Stomach (tissue), 9 donors: ENCODE data around the gene CCDC126. TPM values are rescaled to one million over a fixed set of nuclear protein-coding genes. Genes with fewer than 3 reads are reported as not detected.

Experiments used
- DNase-seq, 2 donors: peaks; one replicate each; pipeline versions ENCODE4 v3.0.0 to v3.0.0-alpha.2; 2013 to 2019
- H3K27ac ChIP-seq, 5 donors: fragments of 200-600 bp in 4 of 5; sonication (generic) in 4 of 5; one replicate each; pipeline ENCODE4 v1.5.1; 2013 to 2019; ENCODE audit warnings: mild to moderate bottlenecking in 1 of 5, moderate library complexity in 1 of 5
- H3K27me3 ChIP-seq, 3 donors: fragments of 200-600 bp; sonication (generic); one replicate each; pipeline ENCODE4 v1.5.1; 2017 to 2019; ENCODE audit warnings: mixed run types in 1 of 3
- H3K36me3 ChIP-seq, 4 donors: fragments of 200-600 bp; sonication (generic); 1 replicate in 3 of 4; 2 replicates in 1 of 4; pipeline ENCODE4 v1.5.1; 2016 to 2019
- H3K4me1 ChIP-seq, 4 donors: fragments of 200-600 bp; sonication (generic); one replicate each; pipeline ENCODE4 v1.5.1; 2016 to 2019
- H3K4me3 ChIP-seq, 4 donors: fragments of 200-600 bp; sonication (generic) in 3 of 4; one replicate each; pipeline ENCODE4 v1.5.1; 2016 to 2019; ENCODE audit warnings: mild to moderate bottlenecking in 1 of 4
- H3K9me3 ChIP-seq, 4 donors: fragments of 200-600 bp; sonication (generic); one replicate each; pipeline ENCODE4 v1.5.1; 2016 to 2019
- CTCF ChIP-seq, 7 experiments: fragments of 450-650 bp in 4 of 7; fragments of 200-600 bp in 3 of 7; sonication (generic) in 3 of 7; IDR thresholded peaks; one replicate each; pipeline ENCODE4 v1.5.1; 2016 to 2019; ENCODE audit warnings: antibody characterized with exemption in 7 of 7, control low read depth in 2 of 7, mild to moderate bottlenecking in 1 of 7
- EP300 ChIP-seq: sonication (generic); formaldehyde crosslinking; IDR thresholded peaks from one replicate; pipeline ENCODE4 v1.6.1; 2017; ENCODE audit warnings: antibody characterized with exemption
- POLR2A ChIP-seq, 4 donors: fragments of 450-650 bp; IDR thresholded peaks; one replicate each; pipeline ENCODE4 v1.6.1; 2016; ENCODE audit warnings: antibody characterized with exemption in 4 of 4, control low read depth in 2 of 4, mild to moderate bottlenecking in 1 of 4, moderate library complexity in 1 of 4
- POLR2AphosphoS5 ChIP-seq, 3 donors: sonication (generic); formaldehyde crosslinking; IDR thresholded peaks; one replicate each; pipeline ENCODE4 v1.6.1; 2016; ENCODE audit warnings: antibody characterized with exemption in 3 of 3
- WGBS, 5 donors: extraction: QIAGEN DNeasy Blood & Tissue Kit in 3 of 5; methylation state at CpG; one replicate each; pipeline versions ENCODE4 v1.1.5 to v1.1.7; 2013 to 2018; 5-methylcytosine and 5-hydroxymethylcytosine counted together
- intact Hi-C: fragments of 100-400 bp; cut with DNase I; formaldehyde crosslinking; loops from one replicate; pipeline ENCODE4 v1.15.1; 2023; ENCODE audit warnings: low total_unique reads
- polyA plus RNA-seq, 3 donors: library from polyadenylated mRNA; stranded (reverse); fragments of 200-250 nt; gene quantifications; one replicate each; pipeline ENCODE4 v1.2.3, GENCODE V29; 2013
- total RNA-seq, 5 donors: library from RNA; depleted of rRNA; stranded (reverse); fragments of >200 nt; gene quantifications; one replicate each; pipeline versions ENCODE4 v1.1.0 to v1.2.3, GENCODE V29; 2014 to 2016
- donor health status: healthy with polysubstance abuse.
- donor health status: Bipolar disorder and iron deficiency.
- donor health status: healthy.

The CCDC126 gene
- total and polyA plus RNA-seq, 8 donors, result 2.8 to 29.7 (median 7.6) TPM; not detected in 1

DNA sequence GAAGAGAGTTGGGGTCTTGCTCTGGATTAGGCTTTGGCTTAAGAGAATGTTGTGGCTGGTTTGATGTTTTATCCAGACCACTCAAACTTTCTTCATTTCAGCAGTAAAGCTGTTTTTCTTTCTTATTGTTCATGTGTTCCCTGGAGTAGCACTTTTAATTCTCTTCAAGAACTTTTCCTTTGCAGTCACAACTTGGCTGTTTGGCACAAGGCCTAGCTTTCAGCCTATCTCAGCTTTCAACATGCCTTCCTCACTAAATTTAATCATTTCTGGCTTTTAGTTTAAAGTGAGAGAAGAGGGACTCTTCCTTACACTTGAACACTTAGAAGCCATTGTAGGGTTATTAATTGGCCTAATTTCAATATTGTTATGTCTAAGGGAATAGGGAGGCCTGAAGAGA, 18.1 kb downstream of the CCDC126 start:
- intact Hi-C loops, result no loop called here
- Histone ChIP-seq H3K4me3 (no peak overlapping the region), H3K36me3 (peaks cover 5 to 66% (median 45%) of the 10 kb centered on the region in 4 donors)

DNA sequence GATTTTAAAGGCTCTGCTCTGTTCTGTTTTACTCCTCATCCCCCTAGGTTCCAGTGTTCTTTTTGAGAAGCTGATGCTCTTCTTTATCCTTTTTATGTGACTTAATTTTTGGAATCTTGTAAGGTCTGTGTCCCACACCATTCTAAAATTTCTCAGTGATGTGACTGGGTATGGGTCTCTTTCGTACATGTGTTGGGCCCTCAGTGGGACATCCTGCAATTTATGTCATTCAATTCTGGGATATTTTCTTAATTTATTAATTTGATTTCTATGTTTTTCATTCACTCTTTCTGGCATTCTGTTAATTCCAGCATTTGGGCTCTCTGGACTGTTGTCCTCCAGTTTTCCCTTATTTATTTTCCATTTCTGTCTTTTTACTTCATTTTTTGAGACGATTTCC, 19.4 kb downstream of the CCDC126 start:
- DNase-seq, result no peak
- intact Hi-C loops, result no loop called here
- TF ChIP-seq EP300 (no peak), CTCF (IDR thresholded peaks at IDR 0.05) (no peak), POLR2A (IDR thresholded peaks at IDR 0.05) (no peak), POLR2AphosphoS5 (IDR thresholded peaks at IDR 0.05) (no peak)
- H3K9me3 ChIP-seq, result peaks cover 0 to 36% (median 23%) of the 10 kb centered on the region in 4 donors
- no peak overlapping the region for H3K27ac ChIP-seq
- H3K4me3 ChIP-seq, result no peak overlapping the region
- no peaks in the 10 kb centered on the region for H3K27me3 ChIP-seq
- no peaks in the 10 kb centered on the region for H3K4me1 ChIP-seq
- peaks cover 5 to 61% (median 40%) of the 10 kb centered on the region in 4 donors for H3K36me3 ChIP-seq
- 65 to 99% (median 96%) methylated on average over 2 of the region's 2 CpGs for WGBS, 5 donors

More for the DNA sequence above, 18.1 kb downstream of the CCDC126 start:
- TF ChIP-seq CTCF (IDR thresholded peaks at IDR 0.05) (no peak), POLR2AphosphoS5 (IDR thresholded peaks at IDR 0.05) (no peak), POLR2A (IDR thresholded peaks at IDR 0.05) (no peak), EP300 (no peak)
- DNase-seq, result no peak
- Histone ChIP-seq H3K4me1 (no peaks in the 10 kb centered on the region), H3K9me3 (peaks cover 0 to 36% (median 23%) of the 10 kb centered on the region in 4 donors), H3K27ac (no peak overlapping the region), H3K27me3 (no peaks in the 10 kb centered on the region)

DNA sequence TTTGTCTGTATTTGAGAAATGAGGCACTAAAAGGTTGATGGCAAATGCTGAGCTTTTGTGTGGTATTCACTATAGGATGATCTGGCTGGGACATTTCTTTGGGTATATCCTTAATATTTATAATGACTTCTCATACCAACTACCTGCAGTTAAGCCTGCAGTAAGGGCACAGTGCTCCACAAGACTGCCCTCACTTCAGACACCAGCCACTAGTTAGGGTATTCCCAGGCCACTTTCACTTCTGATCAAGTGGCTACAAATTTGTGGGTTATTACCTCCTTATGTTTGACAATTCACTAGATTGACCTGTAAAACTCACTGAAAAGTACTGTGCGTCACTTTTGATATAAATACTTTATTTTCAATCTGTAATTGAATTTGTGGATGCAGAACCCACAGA, 20.3 kb downstream of the CCDC126 start:
- H3K27me3 ChIP-seq, result no peaks in the 10 kb centered on the region
- H3K4me3 ChIP-seq, result no peak overlapping the region
- WGBS, 5 donors, result 90 to 100% (median 97%) methylated on average over 1 of the region's 1 CpG
- no peaks in the 10 kb centered on the region for H3K4me1 ChIP-seq
- H3K9me3 ChIP-seq, result peaks cover 0 to 36% (median 23%) of the 10 kb centered on the region in 4 donors
- intact Hi-C loops, result no loop called here
- TF ChIP-seq EP300, result no peak
- no peak for TF ChIP-seq POLR2AphosphoS5 (IDR thresholded peaks at IDR 0.05)
- no peak for TF ChIP-seq POLR2A (IDR thresholded peaks at IDR 0.05)
- no peak for TF ChIP-seq CTCF (IDR thresholded peaks at IDR 0.05)
- DNase-seq, result no peak
- H3K36me3 ChIP-seq, result peaks cover 5 to 53% (median 34%) of the 10 kb centered on the region in 4 donors
- H3K27ac ChIP-seq, result no peak overlapping the region

DNA sequence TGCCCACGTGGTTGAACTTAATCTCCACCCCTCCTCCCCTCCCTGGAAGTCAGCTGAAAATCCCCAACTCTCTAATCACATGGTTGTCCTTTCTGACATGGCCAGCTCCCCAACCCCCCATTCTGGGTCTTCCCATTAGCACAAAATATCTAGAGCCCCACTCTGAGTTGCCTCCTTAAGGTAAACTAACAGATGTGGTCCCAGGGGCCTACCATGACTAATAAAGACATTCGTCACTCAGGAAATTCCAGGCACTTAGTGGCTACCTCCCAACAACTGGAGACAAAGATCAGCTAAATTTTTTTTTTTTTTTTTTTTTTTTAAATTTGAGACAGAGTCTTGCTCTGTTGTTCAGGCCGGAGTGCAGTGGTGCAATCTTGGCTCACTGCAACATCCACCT, 21.1 kb downstream of the CCDC126 start:
- no peak for DNase-seq
- H3K27me3 ChIP-seq, result no peaks in the 10 kb centered on the region
- 82 to 93% (median 87%) methylated on average over 3 of the region's 3 CpGs for WGBS, 5 donors
- no peak for TF ChIP-seq POLR2A (IDR thresholded peaks at IDR 0.05)
- TF ChIP-seq POLR2AphosphoS5 (IDR thresholded peaks at IDR 0.05), result no peak
- no peak for TF ChIP-seq CTCF (IDR thresholded peaks at IDR 0.05)
- no peak for TF ChIP-seq EP300
- no peaks in the 10 kb centered on the region for H3K4me1 ChIP-seq
- no peak overlapping the region for H3K27ac ChIP-seq
- intact Hi-C loops, result no loop called here
- H3K36me3 ChIP-seq, result peaks cover 5 to 45% (median 31%) of the 10 kb centered on the region in 4 donors
- peaks cover 0 to 36% (median 23%) of the 10 kb centered on the region in 4 donors for H3K9me3 ChIP-seq
- no peak overlapping the region for H3K4me3 ChIP-seq
